SK-N-SH treated with all-trans-retinoic acid at 6 μM for 48 hours (cell line): ENCODE results near the gene SIRPA.

Experiments used
- ATAC-seq: fragments of 200-7000 bp; cut with Tn5 transposase; 3 replicates; pipeline ENCODE4 v1.9.1; 2020; ENCODE audit warnings: mild to moderate bottlenecking, moderate library complexity
- ARNTL ChIP-seq: fragments of 450-650 bp; formaldehyde crosslinking; IDR thresholded peaks from 2 replicates; pipeline ENCODE4 v1.5.0; 2020; ENCODE audit warnings: low read depth, mild to moderate bottlenecking, moderate library complexity, borderline replicate concordance
- BACH2 ChIP-seq: fragments of 250-450 bp; sonication (Bioruptor Pico); IDR thresholded peaks from 2 replicates; pipeline ENCODE4 v1.9.0; 2021; ENCODE audit warnings: mild to moderate bottlenecking, borderline replicate concordance
- CREB5 ChIP-seq: fragments of 250-450 bp; sonication (Bioruptor Pico); IDR thresholded peaks from 2 replicates; pipeline ENCODE4 v1.5.1; 2020; ENCODE audit warnings: low read depth, mild to moderate bottlenecking, moderate library complexity
- CSDC2 ChIP-seq: fragments of 250-450 bp; sonication (Bioruptor Pico); IDR thresholded peaks from 2 replicates; pipeline ENCODE4 v1.5.0; 2020; ENCODE audit warnings: mild to moderate bottlenecking, moderate library complexity
- CSRNP3 ChIP-seq: fragments of 250-450 bp; sonication (Bioruptor Pico); IDR thresholded peaks from 2 replicates; pipeline ENCODE4 v1.5.1; 2021; ENCODE audit warnings: mild to moderate bottlenecking, moderate library complexity
- ESRRG ChIP-seq: fragments of 250-450 bp; sonication (Bioruptor Pico); IDR thresholded peaks from 2 replicates; pipeline ENCODE4 v1.6.1; 2021; ENCODE audit warnings: mild to moderate bottlenecking
- GLIS3 ChIP-seq: fragments of 250-450 bp; sonication (Bioruptor Pico); IDR thresholded peaks from 2 replicates; pipeline ENCODE4 v1.5.0; 2020; ENCODE audit warnings: mild to moderate bottlenecking, moderate library complexity
- ISL1 ChIP-seq: fragments of 250-450 bp; sonication (Bioruptor Pico); IDR thresholded peaks from 2 replicates; pipeline ENCODE4 v2.1.2; 2022; ENCODE audit warnings: mild to moderate bottlenecking, moderate library complexity
- OSR1 ChIP-seq: fragments of 250-450 bp; sonication (Bioruptor Pico); IDR thresholded peaks from 2 replicates; pipeline ENCODE4 v1.8.0; 2022; ENCODE audit warnings: moderate library complexity, mild to moderate bottlenecking, inconsistent platforms
- PATZ1 ChIP-seq: fragments of 250-450 bp; sonication (Bioruptor Pico); IDR thresholded peaks from 2 replicates; pipeline ENCODE4 v1.8.0; 2020; ENCODE audit warnings: mild to moderate bottlenecking, moderate library complexity, borderline replicate concordance
- POU6F1 ChIP-seq: fragments of 250-450 bp; sonication (Bioruptor Pico); IDR thresholded peaks from 2 replicates; pipeline ENCODE4 v1.8.0; 2021; ENCODE audit warnings: low read depth, mild to moderate bottlenecking, moderate library complexity, borderline replicate concordance
- PPARA ChIP-seq: fragments of 250-450 bp; sonication (Bioruptor Pico); IDR thresholded peaks from 2 replicates; pipeline ENCODE4 v1.5.0; 2020; ENCODE audit warnings: mild to moderate bottlenecking, borderline replicate concordance
- RARB ChIP-seq: fragments of 250-450 bp; sonication (Bioruptor Pico); IDR thresholded peaks from 2 replicates; pipeline ENCODE4 v1.8.0; 2021; ENCODE audit warnings: mild to moderate bottlenecking, moderate library complexity
- SNAI2 ChIP-seq: fragments of 250-450 bp; sonication (Bioruptor Pico); IDR thresholded peaks from 2 replicates; pipeline ENCODE4 v1.5.0; 2020; ENCODE audit warnings: mild to moderate bottlenecking, moderate library complexity
- TCF4 ChIP-seq: fragments of 250-450 bp; sonication (Bioruptor Pico); IDR thresholded peaks from 2 replicates; pipeline ENCODE4 v1.8.0; 2021; ENCODE audit warnings: mild to moderate bottlenecking, moderate library complexity, borderline replicate concordance
- TOX ChIP-seq: fragments of 250-450 bp; sonication (Bioruptor Pico); IDR thresholded peaks from 2 replicates; pipeline ENCODE4 v1.8.0; 2021; ENCODE audit warnings: mild to moderate bottlenecking, moderate library complexity, borderline replicate concordance
- TSHZ2 ChIP-seq: fragments of 250-450 bp; sonication (Bioruptor Pico); IDR thresholded peaks from 2 replicates; pipeline ENCODE4 v1.5.0; 2020; ENCODE audit warnings: mild to moderate bottlenecking, moderate library complexity
- ZC3H10 ChIP-seq: fragments of 250-450 bp; sonication (Bioruptor Pico); IDR thresholded peaks from 2 replicates; pipeline ENCODE4 v1.5.1; 2021; ENCODE audit warnings: mild to moderate bottlenecking, moderate library complexity
- ZFP3 ChIP-seq: fragments of 250-450 bp; sonication (Bioruptor Pico); IDR thresholded peaks from 2 replicates; pipeline ENCODE4 v1.5.0; 2020; ENCODE audit warnings: mild to moderate bottlenecking, moderate library complexity
- ZFP30 ChIP-seq: fragments of 450-650 bp; formaldehyde crosslinking; IDR thresholded peaks from 2 replicates; pipeline ENCODE4 v1.5.0; 2022; ENCODE audit warnings: mild to moderate bottlenecking, moderate library complexity
- ZNF565 ChIP-seq: fragments of 450-650 bp; formaldehyde crosslinking; conservative IDR thresholded peaks from 2 replicates; pipeline ENCODE4 v1.5.0; 2020; ENCODE audit warnings: low read depth, mild to moderate bottlenecking, moderate library complexity
- ZNF70 ChIP-seq: fragments of 450-650 bp; formaldehyde crosslinking; IDR thresholded peaks from 2 replicates; pipeline ENCODE4 v1.5.0; 2020; ENCODE audit warnings: mild to moderate bottlenecking, moderate library complexity
- ZNF8 ChIP-seq: fragments of 450-650 bp; formaldehyde crosslinking; IDR thresholded peaks from 2 replicates; pipeline ENCODE4 v1.5.0; 2020; ENCODE audit warnings: mild to moderate bottlenecking, moderate library complexity

The SIRPA gene

GRCh38 chr20:1897965-1898464 is 2.8 kb downstream of the SIRPA start (continued):
- TF ChIP-seq PATZ1 (CRISPR knock-in tag) (no peak), TCF4 (CRISPR knock-in tag) (no peak), TOX (CRISPR knock-in tag) (no peak), ARNTL (no peak), CSDC2 (CRISPR knock-in tag) (no peak), ZC3H10 (no peak)

- no peak for ATAC-seq
- TF ChIP-seq CSDC2 (CRISPR knock-in tag), result no peak
- no peak for TF ChIP-seq TSHZ2
- no peak for TF ChIP-seq RARB (CRISPR knock-in tag)
- no peak for TF ChIP-seq CREB5 (CRISPR knock-in tag)
- no peak for TF ChIP-seq GLIS3
- TF ChIP-seq POU6F1 (CRISPR knock-in tag), result no peak
- TF ChIP-seq ISL1 (CRISPR knock-in tag), result no peak
- TF ChIP-seq ESRRG (CRISPR knock-in tag), result no peak
- no peak for TF ChIP-seq PPARA
These were observed 3.5 kb downstream of the SIRPA start for GRCh38 chr20:1898482-1899240.

- no peak for ATAC-seq
- no peak for TF ChIP-seq OSR1 (CRISPR knock-in tag)
- no peak for TF ChIP-seq ARNTL
- no peak for TF ChIP-seq BACH2 (CRISPR knock-in tag)
- TF ChIP-seq ZFP3 (CRISPR knock-in tag), result no peak
- no peak for TF ChIP-seq SNAI2
- TF ChIP-seq CSDC2 (CRISPR knock-in tag), result no peak
- no peak for TF ChIP-seq ZFP30 (CRISPR knock-in tag)
- TF ChIP-seq GLIS3, result no peak
- no peak for TF ChIP-seq ISL1 (CRISPR knock-in tag)
- no peak for TF ChIP-seq ZNF565 (CRISPR knock-in tag)
- TF ChIP-seq CREB5 (CRISPR knock-in tag), result no peak
- no peak for TF ChIP-seq ZNF70 (CRISPR knock-in tag)
- no peak for TF ChIP-seq CSRNP3 (CRISPR knock-in tag)
- TF ChIP-seq TSHZ2, result no peak
- no peak for TF ChIP-seq ZC3H10
- no peak for TF ChIP-seq RARB (CRISPR knock-in tag)
- no peak for TF ChIP-seq ZNF8 (CRISPR knock-in tag)
- TF ChIP-seq PPARA, result no peak
These were observed 4.0 kb downstream of the SIRPA start for GRCh38 chr20:1899241-1899525.
